A172 (cell line): ENCODE data around the gene DYNC1H1. TPM values are rescaled to one million over a fixed set of nuclear protein-coding genes. Genes with fewer than 3 reads are reported as not detected.

Experiments
- DNase-seq: peaks from one replicate; pipeline ENCODE4 v3.0.0-alpha.2; 2015; ENCODE audit warnings: low spot score
- total RNA-seq: library from RNA; depleted of rRNA; stranded (reverse); fragments of >200 nt; shearing (Covaris generic); gene quantifications from 2 replicates; pipeline ENCODE4 v1.2.3, GENCODE V29; 2014

Gene DYNC1H1
- total RNA-seq, 1 experiment from 2014 or later = 340 TPM

DNA sequence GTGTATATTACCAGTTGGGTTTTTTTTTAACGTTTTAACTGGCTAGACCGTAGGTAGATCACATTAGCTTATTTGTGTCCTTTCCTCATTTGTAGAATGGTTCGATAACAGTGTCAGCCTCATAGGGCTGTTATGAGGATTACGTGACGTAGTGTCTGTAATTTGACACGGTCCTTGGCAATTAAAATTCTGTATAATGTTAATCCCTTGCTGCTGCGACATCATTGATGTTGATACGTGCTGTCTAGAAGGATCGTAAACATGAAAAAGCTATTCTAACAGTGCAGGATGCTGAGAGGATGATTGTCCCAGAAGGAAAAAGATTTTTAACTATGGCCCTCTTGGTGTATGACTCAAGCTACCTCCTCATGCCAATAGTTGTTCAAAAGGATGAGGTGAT lies 71.5 kb downstream of the DYNC1H1 start:
- DNase-seq = no peak

DNA sequence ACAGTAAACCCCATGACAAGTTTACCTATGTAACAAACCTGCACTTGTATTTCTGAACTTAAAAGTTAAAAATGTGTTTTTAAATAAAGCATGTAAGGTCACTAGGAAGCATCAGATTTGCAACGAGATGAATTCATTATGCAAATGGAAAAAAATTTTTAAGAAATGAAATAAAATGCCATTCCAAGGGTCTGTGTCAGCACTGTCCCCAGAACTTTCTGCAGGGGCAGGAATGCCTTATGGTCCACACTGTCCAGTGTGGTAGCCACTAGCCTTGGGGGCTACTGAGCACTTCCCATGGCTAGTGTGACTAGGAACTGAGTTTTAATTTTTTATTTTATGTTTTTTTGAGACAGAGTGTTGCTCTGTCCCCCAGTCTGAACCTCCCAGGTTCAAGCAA lies 73.3 kb downstream of the DYNC1H1 start:
- DNase-seq = no peak

DNA sequence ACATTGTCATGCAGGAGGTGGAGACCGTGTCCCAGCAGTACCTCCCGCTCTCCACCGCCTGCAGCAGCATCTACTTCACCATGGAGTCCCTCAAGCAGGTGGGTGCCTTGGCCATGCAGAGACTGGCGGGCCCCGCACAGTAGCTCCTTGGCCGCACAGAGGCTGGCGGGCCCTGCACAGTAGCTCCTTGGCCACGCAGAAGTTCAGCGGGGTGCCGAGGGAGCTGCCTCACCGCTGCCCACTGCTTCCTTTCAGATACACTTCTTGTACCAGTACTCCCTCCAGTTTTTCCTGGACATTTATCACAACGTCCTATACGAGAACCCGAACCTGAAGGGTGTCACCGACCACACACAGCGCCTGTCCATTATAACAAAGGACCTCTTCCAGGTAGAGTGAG lies 74.8 kb downstream of the DYNC1H1 start:
- no peak for DNase-seq

DNA sequence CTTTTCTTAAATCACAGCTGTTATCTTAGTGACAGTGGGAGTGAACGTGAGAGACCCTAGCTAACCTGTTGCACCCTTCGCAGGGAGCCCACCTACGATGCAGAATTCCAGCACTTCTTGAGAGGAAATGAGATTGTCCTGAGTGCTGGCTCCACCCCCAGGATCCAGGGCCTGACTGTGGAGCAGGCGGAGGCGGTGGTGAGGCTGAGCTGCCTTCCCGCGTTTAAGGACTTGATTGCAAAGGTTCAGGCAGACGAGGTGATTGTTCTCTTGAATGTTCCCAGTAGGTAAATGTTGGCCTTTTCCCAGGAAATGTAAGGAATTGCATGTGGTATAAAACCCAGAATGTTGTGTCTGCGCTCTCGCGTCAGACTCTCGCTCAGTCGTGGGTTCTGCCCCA lies 75.8 kb downstream of the DYNC1H1 start:
- no peak for DNase-seq

DNA sequence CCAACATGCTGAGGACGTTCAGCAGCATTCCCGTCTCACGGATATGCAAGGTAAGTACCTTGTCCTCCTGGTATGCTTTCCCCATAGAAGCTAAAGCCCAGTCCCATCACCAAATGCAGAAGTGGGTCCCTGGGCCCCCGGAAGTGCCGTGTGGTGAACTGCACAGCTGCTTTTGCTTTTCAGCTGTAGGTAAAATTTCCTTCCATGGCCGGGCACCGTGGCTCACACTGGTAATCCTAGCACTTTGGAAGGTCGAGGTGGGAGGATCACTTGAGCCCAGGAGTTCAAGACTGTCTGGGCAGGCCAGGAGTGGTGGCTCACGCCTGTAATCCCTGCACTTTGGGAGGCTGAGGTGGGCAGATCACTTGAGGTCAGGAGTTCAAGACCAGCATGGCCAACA lies 78.3 kb downstream of the DYNC1H1 start:
- DNase-seq = no peak

DNA sequence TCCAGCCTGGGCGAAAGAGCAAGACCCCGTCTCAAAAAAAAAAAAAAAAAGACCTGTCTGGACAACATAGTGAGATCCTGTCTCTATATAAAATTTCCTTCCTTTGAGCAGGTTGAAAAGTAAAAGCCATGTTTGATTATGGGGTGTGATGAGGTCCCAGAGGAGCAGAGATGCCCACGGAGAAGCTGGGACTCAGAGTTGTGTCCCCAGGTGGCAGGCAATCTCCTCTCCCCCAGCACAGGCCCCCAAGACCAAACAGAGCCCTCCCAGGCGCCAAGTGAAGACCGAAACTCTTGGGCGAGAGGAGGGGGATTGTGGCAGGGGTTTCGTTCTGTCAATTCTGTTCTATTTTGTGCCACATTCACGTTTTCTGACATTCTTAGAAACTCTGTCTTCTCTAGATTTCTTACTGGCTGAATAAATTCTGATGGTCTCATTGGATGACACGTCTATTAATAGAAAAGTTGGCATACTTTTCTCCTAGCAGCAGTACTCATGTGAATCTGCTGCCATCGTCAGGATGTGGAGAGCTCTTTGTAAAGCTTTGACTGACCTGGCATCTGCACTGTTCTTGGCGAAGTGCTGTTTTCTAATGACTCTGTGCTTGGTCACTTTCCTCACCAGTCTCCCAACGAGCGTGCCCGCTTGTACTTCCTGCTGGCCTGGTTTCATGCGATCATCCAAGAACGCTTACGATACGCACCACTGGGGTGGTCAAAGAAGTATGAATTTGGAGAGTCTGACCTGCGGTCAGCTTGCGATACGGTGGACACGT lies 79.1 kb downstream of the DYNC1H1 start:
- DNase-seq = peak; percentile 55

DNA sequence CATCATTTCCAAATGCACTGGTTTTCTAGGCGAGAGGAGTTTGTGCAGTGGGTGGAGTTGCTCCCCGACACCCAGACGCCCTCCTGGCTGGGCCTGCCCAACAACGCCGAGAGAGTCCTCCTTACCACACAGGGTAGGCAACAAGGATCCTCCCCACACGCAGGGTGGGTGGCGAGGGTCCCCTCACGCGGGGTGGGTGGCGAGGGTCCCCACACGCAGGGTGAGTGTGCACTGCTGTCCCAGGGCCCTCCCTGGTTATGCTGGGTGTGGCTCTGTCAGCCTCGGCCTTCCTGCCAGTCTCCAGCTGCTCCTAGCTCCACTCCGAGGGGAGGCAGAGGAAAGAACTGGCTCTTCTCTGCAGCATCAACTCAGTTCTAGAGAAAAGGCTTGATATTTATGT lies 80.2 kb downstream of the DYNC1H1 start:
- DNase-seq = no peak

DNA sequence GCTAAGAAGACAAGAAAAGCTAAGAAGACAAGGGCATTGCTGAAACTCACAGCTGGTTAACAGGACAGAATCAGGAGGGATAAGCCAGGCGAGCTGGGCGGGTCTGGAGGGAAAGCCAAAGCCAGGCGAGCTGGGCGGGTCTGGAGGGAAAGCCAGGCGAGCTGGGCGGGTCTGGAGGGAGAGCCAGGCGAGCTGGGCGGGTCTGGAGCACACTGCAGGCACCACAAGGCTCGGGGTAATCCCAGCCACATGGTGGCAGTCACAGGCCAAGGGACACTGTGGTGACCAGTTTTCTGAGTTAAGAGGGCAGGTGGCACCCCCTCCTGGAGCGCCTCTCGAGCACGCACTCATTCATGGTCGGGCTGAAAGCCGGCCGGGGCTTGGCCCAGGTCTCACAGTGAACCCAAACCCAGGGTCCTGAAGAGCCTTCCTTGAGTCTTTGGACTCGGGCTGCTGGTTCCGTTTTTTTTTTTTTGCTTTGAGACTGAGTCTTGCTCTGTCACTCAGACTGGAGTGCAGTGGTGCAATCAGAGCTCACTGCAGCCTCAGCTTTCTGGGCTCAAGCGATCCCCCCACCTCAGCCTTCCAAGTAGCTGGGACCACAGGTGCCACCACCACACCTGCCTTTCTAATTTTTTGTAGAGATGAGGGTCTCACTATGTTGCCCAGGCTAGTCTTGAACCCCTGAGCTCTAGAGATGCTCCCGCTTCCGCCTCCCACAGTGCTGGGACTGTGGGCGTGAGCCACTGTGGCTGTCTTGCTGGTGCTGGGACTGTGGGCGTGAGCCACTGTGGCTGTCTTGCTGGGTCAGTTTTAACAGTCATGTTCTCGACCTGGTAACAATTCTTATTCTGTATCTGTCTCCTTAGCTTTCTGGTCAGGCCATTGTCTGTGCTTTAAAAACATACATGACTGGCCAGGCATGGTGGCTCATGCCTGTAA lies 82.2 kb downstream of the DYNC1H1 start:
- peak; percentile 63 for DNase-seq

DNA sequence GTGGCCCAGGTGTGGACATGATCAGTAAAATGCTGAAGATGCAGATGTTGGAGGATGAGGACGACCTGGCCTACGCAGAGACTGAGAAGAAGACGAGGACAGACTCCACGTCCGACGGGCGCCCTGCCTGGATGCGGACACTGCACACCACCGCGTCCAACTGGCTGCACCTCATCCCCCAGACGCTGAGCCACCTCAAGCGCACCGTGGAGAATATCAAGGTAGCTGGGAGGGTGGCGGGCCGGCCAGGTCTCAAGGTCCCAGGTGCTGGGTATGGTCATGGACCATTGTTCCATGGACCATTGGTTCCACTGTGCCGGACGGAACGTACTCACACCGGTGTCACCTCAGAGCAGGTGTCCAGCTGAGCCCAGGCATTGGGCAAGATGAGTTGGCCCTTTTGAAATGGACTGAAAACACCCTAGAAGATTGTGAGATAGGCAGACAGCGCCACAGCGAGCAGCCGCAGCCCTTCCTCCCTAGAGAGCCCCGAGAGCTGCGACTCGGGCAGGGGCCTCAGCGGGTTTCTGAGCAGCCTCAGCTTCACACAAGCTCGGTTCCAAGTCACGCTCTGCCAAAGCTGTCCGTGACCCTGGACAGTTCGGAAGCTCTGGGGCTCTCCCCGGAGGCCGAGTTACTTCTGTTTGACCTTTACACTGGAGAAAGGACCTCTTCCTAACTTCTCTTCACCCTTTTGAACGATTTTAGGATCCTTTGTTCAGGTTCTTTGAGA lies 83.6 kb downstream of the DYNC1H1 start:
- DNase-seq = no peak

DNA sequence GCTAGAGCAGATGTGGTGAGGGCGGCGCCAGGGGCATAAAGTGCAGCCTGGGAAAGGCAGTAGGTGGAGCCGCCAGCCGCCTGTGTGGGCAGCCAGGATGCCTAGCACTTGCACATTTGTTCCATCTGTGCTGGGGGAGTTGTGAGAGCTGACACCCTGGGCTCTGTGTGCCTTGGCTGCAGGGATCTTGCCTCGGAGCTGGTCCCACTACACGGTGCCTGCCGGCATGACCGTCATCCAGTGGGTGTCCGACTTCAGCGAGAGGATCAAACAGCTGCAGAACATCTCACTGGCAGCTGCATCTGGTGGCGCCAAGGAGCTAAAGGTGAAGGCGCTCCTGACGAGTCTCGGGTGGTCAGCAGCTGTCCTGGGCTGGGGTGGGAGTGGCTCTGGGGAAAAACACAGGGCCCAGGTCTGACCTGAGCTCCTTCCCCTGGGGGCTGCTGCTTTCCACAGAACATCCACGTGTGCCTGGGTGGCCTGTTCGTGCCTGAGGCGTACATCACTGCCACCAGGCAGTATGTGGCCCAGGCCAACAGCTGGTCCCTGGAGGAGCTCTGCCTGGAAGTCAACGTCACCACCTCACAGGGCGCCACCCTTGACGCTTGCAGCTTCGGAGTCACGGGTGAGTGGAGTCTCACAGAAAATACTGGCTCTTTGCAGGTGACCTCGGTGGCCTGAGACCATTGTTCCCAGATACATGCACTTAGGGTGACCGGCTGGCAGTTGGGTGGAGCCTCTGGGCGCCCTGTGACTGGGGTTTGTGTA lies 85.1 kb downstream of the DYNC1H1 start:
- no peak for DNase-seq

DNA sequence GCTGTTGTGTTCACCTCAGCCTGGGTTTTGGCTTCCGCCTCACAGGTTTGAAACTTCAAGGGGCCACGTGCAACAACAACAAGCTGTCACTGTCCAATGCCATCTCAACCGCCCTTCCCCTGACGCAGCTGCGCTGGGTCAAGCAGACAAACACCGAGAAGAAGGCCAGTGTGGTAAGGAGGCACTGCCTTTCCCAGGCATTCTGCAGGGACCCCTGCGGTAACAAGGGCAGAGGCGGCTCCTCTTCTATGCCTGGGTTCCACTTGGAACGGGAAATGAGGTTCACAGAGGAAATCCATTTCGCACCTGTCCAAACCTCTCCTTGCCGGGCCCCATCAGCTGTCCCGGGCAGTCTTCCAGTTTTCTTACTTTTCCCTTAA lies 85.6 kb downstream of the DYNC1H1 start:
- DNase-seq = no peak

DNA sequence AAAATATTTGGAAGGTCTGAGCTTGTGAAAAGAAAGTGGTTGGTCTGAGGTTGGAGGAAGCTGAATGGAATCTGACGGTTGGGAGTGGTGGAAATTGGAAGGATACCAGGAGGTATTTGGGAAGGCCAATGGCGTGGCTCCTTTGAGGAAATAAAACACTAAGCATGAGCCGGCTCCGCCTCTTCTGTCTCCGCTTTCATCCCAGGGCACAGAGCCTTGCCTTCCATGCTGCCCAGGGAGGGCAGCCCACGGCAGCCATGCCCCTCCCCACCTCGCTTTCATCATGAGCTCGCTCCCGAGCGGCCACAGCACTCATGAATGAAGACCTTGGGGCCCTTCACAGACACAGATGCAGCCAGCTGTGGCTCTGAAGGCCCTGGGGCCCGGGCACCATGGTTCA lies 86.3 kb downstream of the DYNC1H1 start:
- peak; percentile 29 for DNase-seq

DNA sequence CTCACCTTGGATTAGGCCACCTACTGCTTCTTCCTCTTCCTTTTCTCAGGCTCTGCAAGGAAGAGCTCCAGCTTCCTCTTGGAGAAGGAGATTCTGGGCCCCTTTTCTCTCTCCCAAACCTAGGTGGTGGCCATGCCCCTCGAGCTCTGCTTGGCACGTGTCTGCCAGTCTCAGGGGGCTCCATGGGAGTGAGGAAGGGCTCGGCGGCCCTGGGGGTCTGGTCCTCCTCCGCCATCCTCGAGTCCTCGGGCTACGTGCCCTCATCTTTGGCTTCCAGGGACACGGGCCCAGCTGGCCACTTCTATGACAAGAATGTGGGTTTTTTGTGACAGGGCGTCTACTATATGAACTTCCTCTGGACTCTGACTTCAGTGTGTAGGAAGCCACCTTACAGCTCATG lies 88.1 kb downstream of the DYNC1H1 start:
- no peak for DNase-seq

DNA sequence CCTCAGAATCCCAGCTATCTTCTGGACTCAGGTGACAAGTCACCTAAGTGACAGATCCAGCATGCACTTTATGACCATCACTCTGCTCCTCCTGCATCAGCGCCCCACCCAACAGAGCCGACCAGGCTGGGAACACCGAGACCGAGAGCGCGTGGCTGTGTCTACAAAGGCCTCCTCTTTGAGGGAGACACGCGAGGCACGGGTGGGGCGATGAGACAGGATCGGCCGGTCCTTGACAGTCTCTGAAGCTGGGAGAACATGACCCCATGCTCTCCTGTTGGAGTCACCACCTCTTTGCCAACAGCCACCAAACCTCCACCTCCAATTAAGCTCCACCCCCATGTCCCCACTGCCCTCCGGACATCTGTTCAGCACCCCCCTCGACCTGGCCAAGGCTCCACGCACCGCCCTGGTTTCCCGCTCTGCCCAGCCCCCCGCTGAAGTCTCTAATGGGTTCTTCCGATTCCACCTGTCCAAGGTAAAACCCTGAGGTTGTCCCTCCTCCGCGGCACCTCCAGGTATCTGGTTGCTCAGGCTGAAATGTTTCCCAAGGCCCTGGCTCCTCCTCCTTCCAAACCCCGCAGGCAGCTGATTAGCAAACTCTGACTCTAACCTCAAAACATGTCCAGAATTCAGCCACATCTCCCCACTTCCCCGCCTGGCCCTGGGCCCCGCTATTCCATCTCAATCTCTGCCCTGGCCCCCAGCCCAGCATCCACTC lies 91.0 kb downstream of the DYNC1H1 start:
- DNase-seq = peak; percentile 41

DNA sequence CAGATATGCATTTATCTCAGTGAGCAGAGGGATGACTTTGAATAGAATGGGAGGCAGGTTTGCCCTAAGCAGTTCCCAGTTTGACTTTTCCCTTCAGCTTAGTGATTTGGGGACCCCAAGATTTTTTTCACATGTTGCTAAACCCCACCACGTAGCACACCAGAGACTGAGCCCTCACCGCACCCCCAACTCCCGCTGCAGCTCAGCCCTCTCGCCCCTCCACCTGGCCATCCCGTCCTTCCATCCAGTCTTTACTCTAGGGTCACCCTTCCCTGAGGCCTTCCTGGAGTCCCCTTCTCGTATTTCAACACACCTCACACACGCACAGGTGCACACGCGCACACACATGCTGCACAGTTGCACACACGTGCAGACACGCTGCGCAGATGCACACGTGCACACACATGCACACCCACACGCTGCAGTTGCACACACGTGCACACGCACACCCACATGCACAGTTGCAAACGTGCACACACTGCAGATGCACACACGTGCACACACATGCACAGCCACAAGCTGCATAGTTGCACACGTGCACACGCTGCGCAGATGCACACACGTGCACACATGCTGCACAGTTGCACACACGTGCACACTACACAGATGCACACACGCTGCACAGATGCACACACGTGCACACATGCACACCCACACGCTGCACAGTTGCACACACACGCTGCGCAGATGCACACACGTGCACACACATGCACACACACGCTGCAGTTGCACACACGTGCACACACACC lies 92.5 kb downstream of the DYNC1H1 start:
- DNase-seq = no peak

DNA sequence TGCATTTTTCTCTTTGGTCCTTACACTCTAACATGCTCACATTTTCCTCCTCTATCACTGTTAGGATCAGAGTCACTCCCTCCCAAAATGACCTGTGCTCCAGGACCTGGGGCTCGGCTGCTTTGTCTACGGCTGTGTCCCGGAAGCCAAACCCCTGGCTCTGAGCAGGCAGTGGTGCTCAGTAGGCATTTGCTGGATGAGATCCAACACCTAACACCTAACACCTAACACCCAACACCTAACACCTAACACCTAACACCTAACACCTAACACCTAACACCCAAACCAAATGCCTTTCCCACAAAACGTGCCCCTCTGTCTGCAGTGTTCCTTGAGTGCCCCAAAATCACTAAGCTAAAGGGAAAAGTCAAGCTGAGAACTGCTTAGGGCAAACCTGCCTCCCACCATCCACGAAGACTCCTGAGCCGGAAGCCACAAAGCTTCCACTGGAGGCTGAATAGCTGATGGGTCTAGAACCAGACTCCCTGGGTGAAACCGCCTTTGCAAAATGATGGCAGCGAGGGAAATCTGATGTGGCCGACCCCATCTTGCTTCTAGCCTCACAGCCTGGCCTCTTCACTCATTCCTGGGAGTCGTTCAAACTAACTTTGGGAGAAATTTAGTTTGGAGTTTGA lies 93.2 kb downstream of the DYNC1H1 start:
- no peak for DNase-seq

DNA sequence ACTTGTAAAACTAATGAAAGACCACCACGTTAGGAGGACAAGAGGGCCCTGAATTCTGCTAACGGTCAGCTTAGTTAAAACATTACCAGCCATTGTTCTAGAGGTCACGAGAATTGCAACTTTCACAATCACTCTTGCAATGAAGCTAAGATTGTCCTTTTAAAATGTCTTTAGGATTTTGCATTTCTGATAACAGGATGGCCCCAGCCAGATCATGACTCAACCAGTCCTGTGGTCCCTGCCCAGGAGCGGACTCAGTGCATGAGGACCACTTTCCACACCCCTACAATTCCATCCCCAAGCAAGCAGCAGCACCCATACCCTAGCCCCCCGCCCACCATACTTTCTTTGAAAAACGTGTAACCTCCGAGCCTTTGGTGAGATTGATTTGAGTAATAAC lies 93.8 kb downstream of the DYNC1H1 start:
- no peak for DNase-seq

DNA sequence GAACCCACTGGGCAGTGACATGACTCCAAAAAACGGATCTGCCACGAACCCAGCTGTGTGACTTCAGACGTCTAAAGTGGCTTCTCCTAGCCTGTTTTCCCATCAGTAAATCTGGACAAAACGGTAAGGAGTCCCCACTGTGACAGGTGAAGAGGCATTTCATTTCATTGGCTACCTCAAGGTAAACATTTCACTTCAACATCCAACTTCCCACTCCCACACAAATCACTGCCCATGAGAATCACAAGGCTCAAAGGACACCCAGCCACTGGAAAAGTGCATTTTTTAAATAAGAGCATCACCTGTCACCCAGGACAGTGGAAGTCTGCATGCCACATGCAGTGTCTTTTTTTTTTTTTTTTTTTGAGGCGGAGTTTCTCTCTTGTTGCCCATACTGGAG lies 94.6 kb downstream of the DYNC1H1 start:
- DNase-seq = no peak

DNA sequence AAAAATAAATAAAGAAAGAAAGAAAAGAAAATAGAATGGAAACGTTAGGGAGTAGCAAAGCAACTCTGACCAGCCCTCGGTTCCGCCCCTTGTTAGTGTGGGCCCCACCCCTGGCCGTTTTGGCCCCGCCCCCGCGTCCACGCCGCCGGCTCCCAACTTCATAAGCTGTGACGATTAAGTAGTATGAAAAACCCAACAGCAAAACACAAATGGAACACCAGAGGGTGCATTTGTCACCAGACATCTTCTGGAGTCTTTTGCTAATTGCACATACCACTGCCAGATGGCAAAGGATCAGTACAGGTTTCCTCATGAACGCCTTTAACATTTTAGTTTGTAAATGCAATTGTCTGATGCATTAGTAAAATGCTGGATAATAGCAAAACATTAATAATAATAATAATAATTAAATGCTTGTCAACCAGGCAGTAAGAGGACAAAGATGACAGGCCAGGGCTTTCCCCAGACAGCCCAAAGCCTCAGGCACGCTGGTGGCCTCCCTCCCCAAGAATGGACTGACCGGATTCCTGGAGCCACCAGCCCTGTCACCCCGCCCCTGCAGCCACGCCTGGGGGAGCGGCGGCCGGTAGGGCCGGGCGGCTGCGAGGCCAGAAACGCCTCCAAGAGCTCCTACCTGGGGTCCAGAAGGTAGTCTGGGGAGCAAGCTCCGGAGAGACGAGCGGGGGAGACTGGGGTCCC lies 98.9 kb downstream of the DYNC1H1 start:
- peak; percentile 81 for DNase-seq
